ENCODE data around the gene CDH3. TPM values are rescaled to one million over a fixed set of nuclear protein-coding genes. Genes with fewer than 3 reads are reported as not detected.

CDH3 gene
- total RNA-seq, 2 experiments from 2014 or later = 0.28 to 0.51 TPM

DNA sequence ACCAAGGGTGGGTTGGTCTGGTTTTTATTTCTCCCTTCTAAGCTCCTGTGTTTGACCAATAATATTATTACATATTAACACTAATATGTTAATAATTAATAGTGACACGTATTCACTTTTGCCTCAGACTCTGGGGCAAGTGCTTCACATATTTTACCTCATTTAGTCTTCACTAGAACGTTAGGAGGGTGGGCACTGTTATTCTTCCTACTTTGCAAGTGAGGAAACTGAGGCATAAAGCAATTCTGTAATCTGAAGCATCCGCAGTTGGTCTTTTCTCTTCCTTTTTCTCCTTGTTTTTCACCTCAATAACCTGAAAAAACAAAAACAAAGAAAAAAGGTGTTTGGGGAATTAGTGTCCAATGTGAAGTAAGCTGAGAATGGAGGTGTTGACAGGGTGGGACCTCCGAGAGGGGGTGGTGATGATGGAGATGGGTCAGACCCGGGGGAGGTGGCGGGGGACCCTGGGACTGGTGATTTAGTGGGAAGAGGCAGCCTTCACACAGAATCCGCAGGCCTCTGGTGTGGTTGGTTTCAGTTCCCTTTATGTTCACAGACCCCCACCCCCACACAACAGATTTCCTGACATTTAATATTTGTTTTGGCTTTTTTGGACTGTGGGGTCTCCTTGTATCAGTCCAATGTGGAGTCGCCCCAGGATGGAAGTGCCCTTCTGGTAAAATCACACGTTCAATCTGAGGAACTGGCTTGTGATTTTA, 95.7 kb downstream of the CDH3 start:
- POLR2A ChIA-PET = no interaction called here
- peaks cover 23% of the 10 kb centered on the region for H3K27me3 Mint-ChIP-seq
- no peaks in the 10 kb centered on the region for H3K9me3 Mint-ChIP-seq
- no peak overlapping the region for H3K4me3 Mint-ChIP-seq
- DNase-seq = no peak
- peaks cover 5% of the 10 kb centered on the region for H3K4me1 Mint-ChIP-seq
- no peak for ATAC-seq (ENCODE audit: low read depth)
- H3K27ac Mint-ChIP-seq = no peak overlapping the region
- H3K36me3 Mint-ChIP-seq = peaks cover 2% of the 10 kb centered on the region

DNA sequence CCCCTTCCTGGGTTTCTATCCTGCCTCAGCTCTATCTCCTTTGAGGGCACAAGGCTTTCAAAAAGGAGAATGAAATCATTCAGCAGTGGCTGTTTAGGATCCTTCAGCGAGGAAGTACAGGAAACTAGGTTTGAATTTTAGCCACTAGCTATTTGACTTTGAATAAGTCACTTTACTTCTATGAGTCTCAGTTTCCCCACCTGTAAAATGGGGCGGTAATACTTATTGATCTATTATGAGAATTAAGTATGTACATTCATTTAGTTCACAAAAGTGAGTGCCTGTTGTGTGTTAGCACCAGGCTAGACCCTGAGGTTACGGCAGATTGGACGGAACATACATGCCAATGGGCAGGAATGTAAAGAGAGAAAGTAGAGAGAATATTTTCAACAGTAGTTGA, 98.6 kb downstream of the CDH3 start:
- Mint-ChIP-seq H3K36me3 (no peaks in the 10 kb centered on the region), H3K4me1 (no peaks in the 10 kb centered on the region), H3K27me3 (peaks cover 9% of the 10 kb centered on the region), H3K4me3 (no peak overlapping the region), H3K27ac (no peak overlapping the region), H3K9me3 (no peaks in the 10 kb centered on the region)
- ATAC-seq (ENCODE audit: low read depth) (no peak), DNase-seq (no peak)
- POLR2A ChIA-PET = no interaction called here

DNA sequence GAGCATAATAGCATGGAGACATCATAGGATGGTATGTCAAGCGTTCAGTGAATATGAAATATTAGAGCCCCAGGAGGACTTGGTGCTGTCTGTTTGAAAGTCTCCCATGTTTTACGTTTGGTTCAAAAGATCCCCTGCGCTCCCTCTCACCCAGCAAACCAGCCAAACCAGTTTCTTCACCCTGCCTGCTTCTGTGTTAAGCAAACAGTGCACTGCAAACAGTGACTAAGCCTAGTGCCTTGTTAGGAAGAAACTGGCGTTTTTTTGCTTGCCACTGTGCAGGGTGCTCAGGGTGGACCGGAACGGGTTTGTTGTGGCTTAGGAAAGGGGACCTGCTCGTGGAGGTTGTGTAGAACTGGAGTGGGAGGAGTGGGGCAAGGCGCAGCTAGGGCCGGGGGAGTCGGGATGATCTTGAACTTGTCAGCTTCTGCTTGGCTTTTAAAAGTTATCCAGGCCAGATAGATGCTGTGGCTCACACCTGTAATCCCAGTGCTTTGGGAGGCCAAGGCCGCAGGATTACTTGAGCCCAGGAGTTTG, 99.7 kb downstream of the CDH3 start:
- no peaks in the 10 kb centered on the region for H3K9me3 Mint-ChIP-seq
- H3K27ac Mint-ChIP-seq = no peak overlapping the region
- H3K36me3 Mint-ChIP-seq = no peaks in the 10 kb centered on the region
- H3K27me3 Mint-ChIP-seq = peaks cover 8% of the 10 kb centered on the region
- no peak for DNase-seq
- no peak overlapping the region for H3K4me3 Mint-ChIP-seq
- ATAC-seq (ENCODE audit: low read depth) = no peak
- POLR2A ChIA-PET = no interaction called here
- H3K4me1 Mint-ChIP-seq = no peaks in the 10 kb centered on the region

DNA sequence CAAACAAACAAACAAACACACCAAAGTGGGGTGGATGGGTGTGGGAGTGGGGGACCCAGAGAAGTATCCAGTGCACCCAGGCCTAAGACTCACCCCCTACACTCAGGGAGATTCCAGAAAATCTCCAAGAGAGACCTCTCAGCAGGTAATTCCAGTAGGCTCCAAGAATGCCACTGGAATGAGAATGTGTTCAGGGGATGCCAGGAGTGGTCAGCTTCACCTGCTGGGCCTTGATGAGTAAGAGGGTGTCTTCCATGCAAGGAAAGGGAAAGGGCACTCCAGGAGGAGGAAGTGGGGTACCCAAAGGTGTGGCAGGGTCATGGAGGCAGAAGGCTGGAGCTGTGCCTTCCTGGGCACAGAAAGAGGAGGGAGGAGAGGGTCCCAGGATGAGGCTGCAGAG, 101.8 kb downstream of the CDH3 start:
- peaks cover 8% of the 10 kb centered on the region for H3K27me3 Mint-ChIP-seq
- no peaks in the 10 kb centered on the region for H3K4me1 Mint-ChIP-seq
- no peak for ATAC-seq (ENCODE audit: low read depth)
- H3K36me3 Mint-ChIP-seq = no peaks in the 10 kb centered on the region
- H3K9me3 Mint-ChIP-seq = no peaks in the 10 kb centered on the region
- H3K4me3 Mint-ChIP-seq = no peak overlapping the region
- H3K27ac Mint-ChIP-seq = no peak overlapping the region
- no peak for DNase-seq
- POLR2A ChIA-PET = no interaction called here

DNA sequence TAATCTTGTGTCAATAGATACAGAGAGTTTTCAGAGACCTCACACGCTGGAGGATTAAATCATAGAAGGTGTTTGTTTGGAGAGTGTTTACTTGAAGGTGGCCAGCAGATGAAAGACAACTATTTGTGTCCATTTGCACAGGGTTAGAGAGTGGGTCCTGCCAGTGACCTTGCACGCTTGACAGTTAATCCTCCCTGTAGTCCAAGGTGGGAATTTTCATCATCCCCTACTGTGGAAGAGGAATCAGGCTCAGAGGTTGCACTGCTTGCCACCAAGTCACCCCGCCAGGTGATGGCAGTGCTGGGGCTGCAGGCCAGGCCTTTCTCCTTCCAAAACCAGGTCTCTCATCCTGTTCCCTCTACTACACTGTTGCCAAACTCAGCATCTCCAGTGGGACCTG, 104.3 kb downstream of the CDH3 start:
- DNase-seq = no peak
- no peak for ATAC-seq (ENCODE audit: low read depth)
- Mint-ChIP-seq H3K4me1 (peaks cover 13% of the 10 kb centered on the region), H3K27ac (no peak overlapping the region), H3K9me3 (no peaks in the 10 kb centered on the region), H3K36me3 (no peaks in the 10 kb centered on the region), H3K27me3 (peaks cover 4% of the 10 kb centered on the region), H3K4me3 (no peak overlapping the region)
- POLR2A ChIA-PET = no interaction called here

Other genes starting within 250 kb of the CDH3 start
- 10 to 100 TPM; 16.0 to 16.9 TPM for gene SMPD3, start 196.8 kb upstream of the CDH3 start, total RNA-seq
- gene ZFP90, start 106.0 kb upstream of the CDH3 start, total RNA-seq = 10 to 100 TPM; 53.5 to 54.2 TPM
- gene CDH1, start 92.0 kb downstream of the CDH3 start, total RNA-seq = under 1 TPM; 0.51 to 0.58 TPM
- gene TANGO6, start 198.2 kb downstream of the CDH3 start, total RNA-seq = 10 to 100 TPM; 29.2 to 29.7 TPM

All from activated naive CD8-positive, alpha-beta T cell treated with anti-CD3 and anti-CD28 coated beads, Interleukin-2, amount 10 ng/mL, durations not matched to agents 7 days and 5 days (primary cell).